Neutrophil (primary cell): Measurements from ENCODE around the gene ZNF418.
"Not testable (repeated sequence)": the region's sequence is repeated elsewhere in the genome, so short reads cannot be mapped to it uniquely, and the experiment has no call there.

ENCODE experiments used
- H3K27ac ChIP-seq: fragments of 200-600 bp; sonication (generic); 2 replicates; pipeline ENCODE4 v1.5.1; 2016; ENCODE audit warnings: mild to moderate bottlenecking, moderate library complexity
- H3K27me3 ChIP-seq: fragments of 200-600 bp; sonication (generic); 2 replicates; pipeline ENCODE4 v1.6.0; 2016; ENCODE audit warnings: mild to moderate bottlenecking
- H3K36me3 ChIP-seq: fragments of 200-600 bp; sonication (generic); 2 replicates; pipeline ENCODE4 v1.5.1; 2017
- H3K4me1 ChIP-seq, 2 experiments: fragments of 200-600 bp in 1 of 2; sonication (generic) in 1 of 2; 1 replicate in 1 of 2; 2 replicates in 1 of 2; pipeline versions ENCODE4 v1.5.1 to v1.6.1; 2013 to 2016; ENCODE audit warnings: low read depth in 1 of 2, low read length in 1 of 2, mild to moderate bottlenecking in 1 of 2, moderate library complexity in 1 of 2; ENCODE audit not compliant: control insufficient read depth in 1 of 2, insufficient read depth in 1 of 2
- H3K4me3 ChIP-seq, 2 experiments: fragments of 200-600 bp in 1 of 2; sonication (generic) in 1 of 2; 1 replicate in 1 of 2; 2 replicates in 1 of 2; pipeline ENCODE4 v1.5.1; 2013 to 2016; ENCODE audit warnings: low read depth in 1 of 2, low read length in 1 of 2, mild to moderate bottlenecking in 1 of 2, moderate library complexity in 1 of 2
- H3K9me3 ChIP-seq: fragments of 200-600 bp; sonication (generic); 2 replicates; pipeline ENCODE4 v1.5.1; 2016
- TF ChIP-seq, protein P1 (sequence below): fragments of 200-600 bp; sonication (generic); IDR thresholded peaks from 2 replicates; pipeline ENCODE4 v1.5.1; 2016; ENCODE audit warnings: antibody characterized with exemption

Gene ZNF418

DNA sequence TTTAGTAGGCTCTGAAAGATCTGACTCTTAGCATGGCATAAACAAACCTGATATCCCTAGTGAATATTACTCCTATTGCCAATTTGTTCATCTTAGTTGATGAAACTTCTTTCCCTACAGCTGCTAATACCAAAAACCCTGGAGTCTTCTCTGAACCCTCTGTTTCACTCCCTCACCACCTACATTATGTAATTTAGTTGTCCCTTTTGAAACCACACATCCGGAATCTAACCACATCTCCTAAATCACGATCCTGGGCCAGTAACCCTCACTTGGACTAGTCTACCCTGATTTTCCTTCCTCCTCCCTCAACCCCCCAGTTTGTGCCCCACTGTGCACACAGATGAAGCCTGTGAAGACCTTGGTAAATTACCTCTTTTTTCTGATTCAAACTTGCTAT lies 11.1 kb upstream of the ZNF418 start:
- Histone ChIP-seq H3K9me3 (peaks cover 39% of the 10 kb centered on the region), H3K27ac (no peak overlapping the region), H3K4me3 (no peak overlapping the region), H3K4me1 (peaks cover 16 to 17% of the 10 kb centered on the region in 2 experiments), H3K36me3 (no peaks in the 10 kb centered on the region), H3K27me3 (no peaks in the 10 kb centered on the region)
- TF ChIP-seq, protein P1, sequence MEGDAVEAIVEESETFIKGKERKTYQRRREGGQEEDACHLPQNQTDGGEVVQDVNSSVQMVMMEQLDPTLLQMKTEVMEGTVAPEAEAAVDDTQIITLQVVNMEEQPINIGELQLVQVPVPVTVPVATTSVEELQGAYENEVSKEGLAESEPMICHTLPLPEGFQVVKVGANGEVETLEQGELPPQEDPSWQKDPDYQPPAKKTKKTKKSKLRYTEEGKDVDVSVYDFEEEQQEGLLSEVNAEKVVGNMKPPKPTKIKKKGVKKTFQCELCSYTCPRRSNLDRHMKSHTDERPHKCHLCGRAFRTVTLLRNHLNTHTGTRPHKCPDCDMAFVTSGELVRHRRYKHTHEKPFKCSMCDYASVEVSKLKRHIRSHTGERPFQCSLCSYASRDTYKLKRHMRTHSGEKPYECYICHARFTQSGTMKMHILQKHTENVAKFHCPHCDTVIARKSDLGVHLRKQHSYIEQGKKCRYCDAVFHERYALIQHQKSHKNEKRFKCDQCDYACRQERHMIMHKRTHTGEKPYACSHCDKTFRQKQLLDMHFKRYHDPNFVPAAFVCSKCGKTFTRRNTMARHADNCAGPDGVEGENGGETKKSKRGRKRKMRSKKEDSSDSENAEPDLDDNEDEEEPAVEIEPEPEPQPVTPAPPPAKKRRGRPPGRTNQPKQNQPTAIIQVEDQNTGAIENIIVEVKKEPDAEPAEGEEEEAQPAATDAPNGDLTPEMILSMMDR = no peak

- no peaks in the 10 kb centered on the region for H3K36me3 ChIP-seq
- TF ChIP-seq, protein P1 = no peak
Measured at GRCh38 chr19:57941593-57941992, 6.4 kb upstream of the ZNF418 start.

GRCh38 chr19:57935731-57936130 lies 529 bp upstream of the ZNF418 start:
- Histone ChIP-seq H3K27ac (no peak overlapping the region), H3K27me3 (peaks cover 11% of the 10 kb centered on the region), H3K4me1 (peaks cover 6 to 8% of the 10 kb centered on the region in 2 experiments), H3K9me3 (peaks cover 45% of the 10 kb centered on the region), H3K36me3 (no peaks in the 10 kb centered on the region), H3K4me3 (peak overlapping the region in 1 of 2 experiments; percentile 63)
- TF ChIP-seq, protein P1 = no peak

More at GRCh38 chr19:57941593-57941992, 6.4 kb upstream of the ZNF418 start:
- no peaks in the 10 kb centered on the region for H3K27me3 ChIP-seq
- H3K4me1 ChIP-seq = peaks cover 2 to 10% of the 10 kb centered on the region in 2 experiments
- no peak overlapping the region for H3K4me3 ChIP-seq
- peaks cover 28% of the 10 kb centered on the region for H3K9me3 ChIP-seq
- no peak overlapping the region for H3K27ac ChIP-seq

GRCh38 chr19:57927587-57927986 lies 7.6 kb downstream of the ZNF418 start:
- Histone ChIP-seq H3K27me3 (no peaks in the 10 kb centered on the region), H3K27ac (no peak overlapping the region), H3K4me1 (no peaks in the 10 kb centered on the region), H3K9me3 (peaks cover 42% of the 10 kb centered on the region), H3K4me3 (no peak overlapping the region), H3K36me3 (peaks cover 7% of the 10 kb centered on the region)
- TF ChIP-seq, protein P1 = no peak

DNA sequence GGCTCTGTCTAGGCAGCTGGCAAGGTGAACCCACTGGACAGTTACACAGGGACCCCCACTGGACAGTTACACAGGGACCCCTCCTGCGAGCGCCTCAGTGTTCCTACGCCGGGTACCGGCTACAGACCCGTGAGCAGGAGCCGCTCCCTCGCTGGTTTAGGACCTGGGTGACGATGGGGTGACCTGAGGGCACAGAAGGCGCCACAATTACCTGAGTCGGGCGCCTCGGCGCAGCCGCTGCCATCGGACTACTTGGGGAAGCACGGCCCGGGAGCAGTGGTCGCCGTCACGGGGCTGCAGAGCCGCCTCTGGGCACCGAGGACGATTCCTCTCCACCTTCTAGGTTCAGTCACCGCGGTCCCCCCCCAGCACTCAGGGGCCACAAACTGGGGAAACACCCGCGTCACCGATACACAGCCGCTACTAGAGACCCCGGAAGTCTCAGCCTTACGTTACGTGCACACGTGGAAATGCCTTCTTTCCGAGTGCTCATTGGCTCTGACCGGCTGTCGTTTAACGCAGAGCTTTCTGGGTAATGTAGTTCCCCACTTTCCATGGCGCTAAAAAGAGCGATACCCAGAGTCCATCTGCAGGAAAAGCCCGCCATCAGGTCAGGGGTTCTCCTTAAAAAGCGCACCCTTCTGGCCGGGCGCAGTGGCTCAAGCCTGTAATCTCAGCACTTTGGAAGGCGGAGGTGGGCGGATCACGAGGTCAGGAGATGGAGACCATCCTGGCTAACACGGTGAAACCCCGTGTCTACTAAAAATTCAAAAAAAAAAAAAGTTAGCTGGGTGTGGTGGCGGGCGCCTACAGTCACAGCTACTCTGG lies 18.8 kb downstream of the ZNF418 start, which contains the start of gene ZNF417:
Gene ZNF417, minus strand, starts transcription at position 425 of the 828 bp plus-strand sequence. Its CDS starts 181 bp downstream, at position 244.
- Histone ChIP-seq H3K4me1 (peaks cover 9 to 14% of the 10 kb centered on the region in 2 experiments), H3K4me3 (peak within 1 kb of the TSS; percentile 74 to 83), H3K27ac (peak within 1 kb of the TSS; percentile 82)
- not testable (repeated sequence) for H3K9me3 ChIP-seq, H3K36me3 ChIP-seq, H3K27me3 ChIP-seq
- TF ChIP-seq, protein P1 = peak; percentile 30
